Fibroblast of the aortic adventitia (primary cell): ENCODE measurements around the gene MBOAT7. TPM values are rescaled to one million over a fixed set of nuclear protein-coding genes. Genes with fewer than 3 reads are reported as not detected.

ENCODE experiments used
- DNase-seq: peaks from one replicate; pipeline ENCODE4 v3.0.0-alpha.2; 2010; ENCODE audit warnings: low read depth
- H3K4me3 ChIP-seq: 2 replicates; pipeline ENCODE4 v1.5.1; 2011; ENCODE audit warnings: low read depth, mild to moderate bottlenecking, control low read depth, low read length, moderate library complexity
- total RNA-seq: library from RNA; depleted of rRNA; stranded (reverse); fragments of >200 nt; gene quantifications from 2 replicates; pipeline ENCODE4 v1.2.3, GENCODE V29; 2012; ENCODE audit warnings: low replicate concordance
- TF ChIP-seq, protein P1 (sequence below): IDR thresholded peaks from 2 replicates; pipeline ENCODE4 v1.5.1; 2011; ENCODE audit warnings: mild to moderate bottlenecking, low read length, control low read depth, inconsistent platforms; ENCODE audit not compliant: insufficient read depth

The MBOAT7 gene
- total RNA-seq, 1 donor, result 46.9 TPM

DNA sequence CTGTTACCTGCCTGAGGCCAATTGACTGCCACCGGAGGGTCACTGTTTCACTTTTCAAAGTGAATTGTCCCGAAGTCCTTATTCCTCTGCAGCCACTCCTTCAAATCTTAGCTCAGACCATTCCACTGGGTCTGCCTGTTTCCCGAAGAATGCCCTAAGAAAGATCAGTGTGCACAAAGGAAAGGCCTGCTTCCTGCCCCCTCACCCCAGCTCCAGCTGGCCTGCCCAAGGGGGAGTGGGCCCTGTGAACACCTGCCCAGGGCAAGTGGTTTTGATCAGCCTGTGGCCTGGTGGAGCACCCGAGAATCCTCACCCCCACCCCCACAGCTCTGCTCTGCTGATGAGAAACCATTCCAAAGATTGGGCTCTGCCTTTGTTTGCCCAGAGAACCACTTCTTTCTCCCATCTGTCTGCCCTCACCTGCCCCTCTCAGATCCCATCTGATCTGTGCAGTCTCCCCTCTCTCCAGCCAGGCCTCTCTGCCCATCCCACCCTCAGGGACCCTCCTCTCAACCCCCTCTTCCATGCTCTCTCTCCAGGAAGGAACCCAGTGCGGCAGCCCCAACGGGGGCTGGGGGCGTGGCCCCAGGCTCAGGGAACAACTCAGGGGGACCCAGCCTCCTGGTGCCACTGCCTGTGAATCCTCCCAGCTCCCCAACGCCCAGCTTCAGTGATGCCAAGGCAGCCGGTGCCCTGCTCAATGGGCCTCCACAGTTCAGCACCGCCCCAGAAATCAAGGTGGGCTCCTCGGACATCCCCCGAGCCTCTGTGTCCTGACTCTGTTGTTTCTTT, 40.2 kb downstream of the MBOAT7 start:
- TF ChIP-seq, protein P1, sequence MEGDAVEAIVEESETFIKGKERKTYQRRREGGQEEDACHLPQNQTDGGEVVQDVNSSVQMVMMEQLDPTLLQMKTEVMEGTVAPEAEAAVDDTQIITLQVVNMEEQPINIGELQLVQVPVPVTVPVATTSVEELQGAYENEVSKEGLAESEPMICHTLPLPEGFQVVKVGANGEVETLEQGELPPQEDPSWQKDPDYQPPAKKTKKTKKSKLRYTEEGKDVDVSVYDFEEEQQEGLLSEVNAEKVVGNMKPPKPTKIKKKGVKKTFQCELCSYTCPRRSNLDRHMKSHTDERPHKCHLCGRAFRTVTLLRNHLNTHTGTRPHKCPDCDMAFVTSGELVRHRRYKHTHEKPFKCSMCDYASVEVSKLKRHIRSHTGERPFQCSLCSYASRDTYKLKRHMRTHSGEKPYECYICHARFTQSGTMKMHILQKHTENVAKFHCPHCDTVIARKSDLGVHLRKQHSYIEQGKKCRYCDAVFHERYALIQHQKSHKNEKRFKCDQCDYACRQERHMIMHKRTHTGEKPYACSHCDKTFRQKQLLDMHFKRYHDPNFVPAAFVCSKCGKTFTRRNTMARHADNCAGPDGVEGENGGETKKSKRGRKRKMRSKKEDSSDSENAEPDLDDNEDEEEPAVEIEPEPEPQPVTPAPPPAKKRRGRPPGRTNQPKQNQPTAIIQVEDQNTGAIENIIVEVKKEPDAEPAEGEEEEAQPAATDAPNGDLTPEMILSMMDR, result no peak
- no peak overlapping the region for H3K4me3 ChIP-seq
- no peak for DNase-seq

DNA sequence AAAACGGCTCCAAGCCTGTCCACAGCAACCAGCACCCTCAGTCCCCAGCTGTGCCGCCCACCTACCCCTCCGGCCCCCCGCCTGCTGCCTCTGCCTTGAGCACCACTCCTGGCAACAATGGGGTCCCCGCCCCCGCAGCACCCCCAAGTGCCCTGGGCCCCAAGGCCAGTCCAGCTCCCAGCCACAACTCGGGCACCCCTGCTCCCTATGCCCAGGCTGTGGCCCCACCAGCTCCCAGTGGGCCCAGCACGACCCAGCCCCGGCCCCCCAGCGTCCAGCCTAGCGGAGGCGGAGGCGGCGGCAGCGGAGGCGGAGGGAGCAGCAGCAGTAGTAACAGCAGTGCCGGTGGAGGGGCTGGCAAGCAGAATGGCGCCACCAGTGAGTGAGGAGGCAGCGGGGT, 41.2 kb downstream of the MBOAT7 start:
- H3K4me3 ChIP-seq, result no peak overlapping the region
- DNase-seq, result no peak
- TF ChIP-seq, protein P1, result no peak

DNA sequence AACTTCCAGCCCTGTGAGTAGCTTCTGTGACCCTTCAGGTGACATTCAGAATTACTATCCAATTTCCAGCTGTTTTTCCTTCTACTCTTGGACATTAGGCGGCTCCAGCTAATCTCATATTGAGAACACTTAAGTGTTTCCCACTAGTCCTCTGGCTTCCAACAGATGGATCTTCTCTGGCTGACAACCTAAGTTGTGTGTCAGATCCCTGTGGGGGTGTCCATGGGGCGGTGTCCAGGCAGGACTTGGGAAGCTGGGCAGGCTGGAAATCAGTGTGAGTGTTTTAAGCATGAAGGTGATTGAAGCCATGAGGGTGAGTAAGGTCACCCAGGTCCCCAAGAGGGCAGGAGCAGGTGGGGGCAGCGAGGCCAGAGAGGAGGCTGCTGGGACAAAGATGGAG, 41.7 kb downstream of the MBOAT7 start:
- peak; percentile 49 for DNase-seq
- no peak overlapping the region for H3K4me3 ChIP-seq
- TF ChIP-seq, protein P1, result no peak

DNA sequence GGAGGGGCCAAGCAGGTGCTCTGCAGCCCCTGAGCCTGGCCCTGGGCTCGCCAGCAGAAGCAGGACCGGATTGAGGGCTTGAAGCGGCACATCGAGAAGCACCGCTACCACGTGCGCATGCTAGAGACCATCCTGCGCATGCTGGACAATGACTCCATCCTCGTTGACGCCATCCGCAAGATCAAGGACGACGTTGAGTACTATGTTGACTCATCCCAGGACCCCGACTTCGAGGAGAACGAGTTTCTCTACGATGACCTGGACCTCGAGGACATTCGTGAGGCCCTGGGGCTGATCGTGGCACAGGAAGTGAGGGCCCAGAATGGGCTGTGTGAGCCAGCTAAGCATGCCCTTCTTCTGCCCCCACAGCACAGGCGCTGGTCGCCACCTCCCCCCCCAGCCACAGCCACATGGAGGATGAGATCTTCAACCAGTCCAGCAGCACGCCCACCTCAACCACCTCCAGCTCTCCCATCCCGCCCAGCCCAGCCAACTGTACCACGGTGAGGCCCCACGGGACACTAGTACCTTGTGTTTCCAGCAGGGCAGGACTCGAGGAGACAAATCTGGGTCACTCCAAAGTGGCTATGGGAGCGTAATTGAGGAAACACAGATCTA, 43.7 kb downstream of the MBOAT7 start:
- TF ChIP-seq, protein P1, result no peak
- H3K4me3 ChIP-seq, result no peak overlapping the region
- no peak for DNase-seq

DNA sequence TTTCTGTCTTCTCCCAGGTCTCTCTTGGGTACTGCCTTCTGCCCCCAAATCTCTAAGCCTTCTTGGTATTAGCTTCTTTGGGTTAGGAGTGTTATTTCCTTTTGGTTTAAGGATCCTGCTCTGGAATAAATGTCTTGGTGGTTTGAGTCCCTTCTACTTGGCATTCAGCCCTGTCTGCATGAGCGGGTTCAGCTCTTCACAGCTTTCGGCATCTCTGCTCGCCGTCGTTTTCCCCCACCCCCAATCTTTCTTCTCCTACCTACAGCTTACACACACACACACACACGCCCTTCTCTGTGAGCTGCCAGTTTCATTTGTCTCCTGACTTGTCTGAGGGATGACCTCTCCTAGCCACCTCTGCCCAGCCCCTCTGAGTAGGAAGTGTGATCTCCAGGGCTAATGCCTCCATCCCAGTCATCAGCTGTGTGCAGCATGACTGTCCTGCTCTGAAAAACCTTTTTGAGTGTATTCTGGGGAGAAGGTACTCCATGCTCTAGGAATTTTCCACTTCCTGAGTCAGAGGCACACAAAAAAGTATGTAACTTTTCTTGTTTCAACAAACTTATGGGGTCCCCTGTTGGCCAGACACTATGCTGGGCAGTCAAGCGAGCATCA, 47.1 kb downstream of the MBOAT7 start:
- DNase-seq, result no peak
- TF ChIP-seq, protein P1, result no peak
- no peak overlapping the region for H3K4me3 ChIP-seq

DNA sequence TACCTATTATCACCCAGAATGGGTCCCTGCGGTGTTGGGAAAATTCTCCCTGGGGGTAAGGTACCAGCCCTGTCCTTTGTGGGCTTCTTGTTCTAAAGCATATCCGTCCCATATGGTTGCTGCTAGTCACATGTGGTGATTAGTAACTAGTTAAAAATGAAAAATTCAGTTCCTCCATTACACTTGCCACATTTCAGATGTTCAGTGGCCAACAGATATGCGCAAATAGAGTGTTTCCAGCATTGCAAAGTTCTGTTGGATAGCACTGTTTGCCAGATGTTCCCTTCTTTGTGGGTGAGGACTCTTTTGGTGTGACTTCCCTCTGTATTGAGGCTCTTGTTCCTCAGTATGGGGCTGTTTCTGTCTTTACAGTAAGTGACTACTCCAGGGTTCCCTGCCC, 48.0 kb downstream of the MBOAT7 start:
- DNase-seq, result no peak
- TF ChIP-seq, protein P1, result no peak
- no peak overlapping the region for H3K4me3 ChIP-seq
